GM21390 (cell line): ENCODE data around the gene CDC14B.
"Not testable (repeated sequence)": the region's sequence is repeated elsewhere in the genome, so short reads cannot be mapped to it uniquely, and the experiment has no call there.

ENCODE experiments used
- ATAC-seq: cut with Tn5 transposase; IDR thresholded peaks from one replicate; pipeline ENCODE4 v1.9.1; 2021; ENCODE audit not compliant: unreplicated experiment

CDC14B gene

GRCh38 chr9:96503918-96504317 is 115.7 kb downstream of the CDC14B start:
- ATAC-seq, result no peak

GRCh38 chr9:96503374-96503748 is 116.3 kb downstream of the CDC14B start:
- not testable (repeated sequence) for ATAC-seq

- ATAC-seq, result no peak
These were observed 116.9 kb downstream of the CDC14B start for GRCh38 chr9:96502539-96503373.

- ATAC-seq, result no peak
These were observed 117.8 kb downstream of the CDC14B start for GRCh38 chr9:96501633-96502538.

GRCh38 chr9:96500696-96501632 is 118.7 kb downstream of the CDC14B start:
- no peak for ATAC-seq

GRCh38 chr9:96499257-96499656 is 120.4 kb downstream of the CDC14B start:
- no peak for ATAC-seq

- no peak for ATAC-seq
These were observed 120.8 kb downstream of the CDC14B start for GRCh38 chr9:96498796-96499195.

GRCh38 chr9:96497117-96497399 is 122.6 kb downstream of the CDC14B start:
- no peak for ATAC-seq

GRCh38 chr9:96496368-96497116 is 123.1 kb downstream of the CDC14B start:
- no peak for ATAC-seq

- no peak for ATAC-seq
These were observed 124.3 kb downstream of the CDC14B start for GRCh38 chr9:96495341-96495740.

GRCh38 chr9:96494215-96494800 is 125.3 kb downstream of the CDC14B start:
- ATAC-seq, result no peak

GRCh38 chr9:96493757-96494156 is 125.9 kb downstream of the CDC14B start:
- no peak for ATAC-seq

- ATAC-seq, result no peak
These were observed 126.6 kb downstream of the CDC14B start for GRCh38 chr9:96492993-96493531.

- no peak for ATAC-seq
These were observed 127.6 kb downstream of the CDC14B start for GRCh38 chr9:96491880-96492525.

GRCh38 chr9:96491079-96491879 is 128.4 kb downstream of the CDC14B start:
- ATAC-seq, result no peak

- ATAC-seq, result no peak
These were observed 129.0 kb downstream of the CDC14B start for GRCh38 chr9:96490534-96491078.

- ATAC-seq, result no peak
These were observed 130.1 kb downstream of the CDC14B start for GRCh38 chr9:96489482-96489979.

- ATAC-seq, result no peak
These were observed 131.7 kb downstream of the CDC14B start for GRCh38 chr9:96487949-96488348.
